GM18498 (cell line): ENCODE data around the gene KIF5C.
A peak's percentile ranks its signal among the peaks of the same experiment; 100 is the strongest.

Experiments
- ATAC-seq: cut with Tn5 transposase; IDR thresholded peaks from one replicate; pipeline ENCODE4 v1.9.1; 2021; ENCODE audit warnings: mild to moderate bottlenecking, moderate library complexity; ENCODE audit not compliant: unreplicated experiment

Gene KIF5C

DNA sequence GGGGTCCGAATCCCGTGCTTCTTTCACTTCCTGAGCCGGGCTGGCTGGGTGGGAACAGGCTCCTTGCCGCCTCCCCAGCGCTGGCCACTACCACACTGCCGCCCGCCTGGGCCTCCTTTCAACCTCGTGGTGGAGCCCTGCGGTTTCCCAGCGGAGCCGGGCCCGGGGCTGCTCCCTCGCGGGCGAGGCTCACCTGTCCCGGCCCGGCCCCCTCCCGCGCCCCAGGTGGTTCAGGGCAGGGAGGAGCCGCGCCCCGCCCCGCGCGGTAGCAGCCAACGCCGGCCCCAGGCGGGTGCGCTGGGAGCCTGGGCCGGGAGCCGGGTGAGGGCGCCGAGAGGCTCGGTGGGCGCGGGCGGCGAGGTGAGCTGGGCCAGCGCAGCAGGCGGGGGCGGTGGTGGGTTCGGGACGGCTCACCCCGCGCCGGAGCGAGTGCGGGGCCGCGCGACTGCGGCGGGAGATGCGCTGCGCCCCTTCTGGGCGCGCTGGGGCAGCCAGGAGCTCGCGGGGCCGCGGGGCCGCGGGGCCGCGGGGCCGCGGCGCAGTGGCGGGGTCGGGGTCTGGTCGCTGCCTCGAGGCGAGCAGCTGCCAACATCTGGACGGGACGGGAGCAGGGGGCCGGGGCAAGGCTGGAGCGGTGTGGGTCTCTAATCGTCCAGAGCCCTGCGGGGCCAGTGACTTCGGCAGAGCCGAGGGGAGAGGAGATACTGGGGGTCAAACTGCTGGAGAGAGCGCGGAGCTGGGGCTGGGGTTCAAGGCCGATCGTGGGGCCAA is 163.6 kb downstream of the KIF5C start, which contains the start of gene LYPD6B:
TSS of gene LYPD6B (plus strand) at position 258 of the 771 bp plus-strand sequence. CDS start 92,250 bp downstream, outside the sequence.
- ATAC-seq: peak; percentile 75

DNA sequence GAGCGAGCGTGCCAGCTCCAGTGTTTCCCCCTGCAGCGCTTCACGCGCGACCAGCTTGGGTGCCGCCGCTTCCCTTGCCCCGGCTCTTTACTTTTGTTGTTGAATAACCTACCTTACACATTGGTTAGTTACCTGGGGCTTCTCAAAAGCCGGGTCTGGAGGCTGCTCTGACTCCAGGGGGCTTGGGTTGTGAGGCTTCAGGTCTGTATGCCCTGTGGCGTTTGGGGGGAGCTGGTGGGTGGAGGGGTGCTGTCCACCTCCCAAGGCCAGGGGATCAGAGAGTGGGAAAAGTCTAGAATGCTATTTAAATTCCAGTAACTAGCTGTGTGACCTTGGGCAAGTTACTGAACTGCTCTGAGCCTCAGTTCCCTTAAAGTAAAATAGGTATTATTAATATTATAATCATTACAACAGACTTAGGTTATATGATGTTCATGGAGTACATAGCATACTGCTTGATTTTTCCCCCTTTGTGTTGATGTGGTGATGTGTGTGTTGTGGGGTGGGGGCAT is 164.2 kb downstream of the KIF5C start:
- ATAC-seq: no peak

DNA sequence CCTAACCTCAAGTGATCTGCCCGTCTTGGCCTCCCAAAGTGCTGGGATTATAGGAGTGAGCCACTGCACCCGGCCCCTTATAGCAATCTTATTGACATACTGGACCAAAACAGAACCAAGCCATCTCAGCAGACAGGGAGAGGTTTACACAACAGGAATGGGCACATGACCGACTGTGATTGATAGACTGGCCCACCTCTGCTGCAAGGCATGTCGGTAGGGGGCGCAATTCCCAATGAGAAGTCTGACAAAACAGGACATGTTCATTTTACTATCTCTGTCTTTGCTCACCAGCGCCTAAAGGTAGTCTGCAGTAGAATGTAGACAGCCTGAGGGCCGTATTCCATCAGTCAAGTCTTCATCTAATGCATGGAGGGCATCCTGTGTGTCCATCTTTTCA is 165.4 kb downstream of the KIF5C start:
- peak; percentile 39 for ATAC-seq

DNA sequence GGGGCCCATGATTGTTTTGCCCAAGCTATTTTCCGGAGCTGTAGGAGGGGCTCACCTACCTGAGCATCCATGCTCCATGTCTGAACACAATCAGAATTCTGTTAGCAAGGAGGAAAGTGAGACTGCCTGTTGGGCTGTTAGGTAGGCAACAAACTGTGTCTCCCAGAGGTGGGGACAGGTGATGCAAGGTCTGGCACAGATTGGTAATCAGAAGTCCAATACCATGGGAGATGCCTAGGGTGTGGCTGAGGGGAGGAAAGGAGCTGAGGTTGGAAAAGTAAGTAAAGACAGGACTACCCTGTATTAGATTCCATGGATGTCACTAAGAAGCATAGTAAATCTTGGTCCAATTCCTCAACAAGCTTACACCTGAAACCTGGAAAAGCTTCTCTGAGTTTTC is 166.5 kb downstream of the KIF5C start:
- no peak for ATAC-seq

DNA sequence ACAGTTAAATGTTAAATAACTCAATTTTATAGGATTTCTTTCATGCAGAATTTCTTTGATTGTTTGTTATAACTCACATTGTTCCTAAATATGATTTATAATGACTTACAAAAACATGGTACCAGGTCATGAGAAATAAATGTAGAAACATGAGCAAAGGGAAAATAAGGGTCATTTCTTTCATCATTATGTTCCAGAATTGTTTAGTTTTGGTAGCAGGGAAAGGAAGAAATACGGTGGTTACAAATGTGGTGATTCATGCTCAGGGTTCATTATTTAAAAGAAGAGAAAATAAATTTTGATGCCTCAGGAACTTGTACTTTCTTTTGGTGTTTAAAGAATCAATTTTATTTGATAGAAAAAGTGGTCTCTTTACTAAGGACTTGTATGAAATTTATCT is 167.9 kb downstream of the KIF5C start:
- ATAC-seq: no peak

DNA sequence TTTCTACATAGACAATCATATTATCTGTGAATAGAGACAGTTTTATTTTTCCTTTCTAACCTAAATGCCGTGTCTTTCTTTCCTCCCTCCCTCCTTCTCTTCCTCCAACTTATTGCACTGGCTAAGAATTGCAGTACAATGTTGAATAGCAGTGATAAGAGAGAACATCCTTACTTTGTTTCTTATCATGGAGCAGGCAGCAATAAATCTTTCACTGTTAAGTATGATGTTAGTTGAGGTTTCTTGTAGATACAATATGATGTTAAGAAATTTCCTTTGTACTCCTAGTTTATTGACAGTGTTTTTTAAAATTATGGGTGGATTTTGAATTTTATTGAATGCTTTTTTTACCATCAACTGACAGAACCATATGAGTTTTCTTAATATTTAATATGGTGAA is 169.5 kb downstream of the KIF5C start:
- ATAC-seq: no peak

DNA sequence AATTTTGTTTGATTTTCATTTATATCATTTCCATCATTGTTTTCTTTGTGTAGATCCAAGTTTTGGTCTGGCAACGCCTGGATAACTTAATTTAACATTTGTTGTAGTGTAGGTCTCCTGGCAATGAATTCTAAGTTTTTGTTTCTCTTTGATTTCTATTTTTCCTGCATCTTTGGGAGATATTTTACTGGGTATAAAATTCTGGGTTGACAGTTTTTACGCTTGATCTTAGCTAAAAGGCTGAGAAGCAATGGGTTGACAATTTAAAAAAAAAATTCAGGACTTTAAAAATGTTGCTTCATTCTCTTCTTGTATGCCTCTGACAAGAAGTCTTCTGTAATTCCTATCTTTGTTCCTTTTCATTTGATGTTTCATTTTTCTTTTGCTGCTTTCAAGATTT is 172.1 kb downstream of the KIF5C start:
- no peak for ATAC-seq

DNA sequence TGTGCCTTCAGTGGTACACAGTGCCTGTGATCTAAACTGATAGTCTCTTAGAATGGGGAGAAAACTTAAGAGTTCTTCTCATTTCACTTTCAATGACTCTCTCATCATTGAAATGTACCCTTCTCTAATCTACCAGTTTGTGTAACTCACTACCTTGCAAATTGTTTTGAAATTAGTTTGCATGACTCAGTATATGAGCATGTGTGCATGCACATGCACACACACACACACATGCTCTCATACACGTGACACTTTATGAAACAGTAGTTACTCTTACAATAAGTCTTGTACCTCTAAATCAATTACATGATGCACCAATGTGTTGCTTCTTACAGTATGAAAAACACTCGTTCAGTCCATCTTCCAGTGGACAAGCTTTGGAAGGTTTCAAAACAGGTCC is 174.1 kb downstream of the KIF5C start:
- no peak for ATAC-seq

DNA sequence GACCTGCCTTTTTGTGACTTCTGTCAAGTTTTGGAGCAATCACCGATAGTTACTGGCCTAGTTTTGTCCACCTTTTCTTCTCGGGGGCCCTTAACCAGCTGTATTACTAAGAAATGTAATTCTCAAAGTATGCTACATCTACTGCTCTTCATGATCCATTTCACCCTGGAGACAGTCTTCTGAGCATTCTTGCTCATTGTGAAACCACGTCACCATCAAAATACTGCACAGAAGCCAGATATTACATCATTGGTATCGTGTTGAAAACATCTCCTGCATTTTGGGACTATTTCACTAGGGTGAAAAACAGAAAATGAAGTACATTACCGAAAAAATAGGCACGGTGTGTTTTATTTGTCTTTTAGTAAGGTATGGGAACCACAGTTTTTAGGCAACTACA is 175.2 kb downstream of the KIF5C start:
- peak; percentile 86 for ATAC-seq

DNA sequence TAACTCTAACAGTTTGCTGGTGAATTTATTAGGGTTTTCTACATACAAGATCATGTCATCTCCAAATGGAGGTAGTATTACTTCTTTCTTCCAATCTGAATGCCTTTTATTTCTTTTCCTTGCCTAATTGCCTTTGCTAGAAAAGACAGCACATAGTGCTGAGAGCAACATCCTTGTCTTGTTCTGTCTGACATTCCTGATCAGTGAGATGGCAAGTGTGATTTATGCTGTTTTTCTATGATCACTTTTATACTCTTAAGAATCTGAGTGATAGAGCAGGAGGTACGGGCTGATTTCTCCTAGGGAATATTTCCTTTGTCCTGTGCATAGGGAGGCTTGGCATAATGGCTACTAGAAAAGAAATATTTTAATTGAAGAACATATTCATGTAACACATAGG is 180.7 kb downstream of the KIF5C start:
- ATAC-seq: no peak

DNA sequence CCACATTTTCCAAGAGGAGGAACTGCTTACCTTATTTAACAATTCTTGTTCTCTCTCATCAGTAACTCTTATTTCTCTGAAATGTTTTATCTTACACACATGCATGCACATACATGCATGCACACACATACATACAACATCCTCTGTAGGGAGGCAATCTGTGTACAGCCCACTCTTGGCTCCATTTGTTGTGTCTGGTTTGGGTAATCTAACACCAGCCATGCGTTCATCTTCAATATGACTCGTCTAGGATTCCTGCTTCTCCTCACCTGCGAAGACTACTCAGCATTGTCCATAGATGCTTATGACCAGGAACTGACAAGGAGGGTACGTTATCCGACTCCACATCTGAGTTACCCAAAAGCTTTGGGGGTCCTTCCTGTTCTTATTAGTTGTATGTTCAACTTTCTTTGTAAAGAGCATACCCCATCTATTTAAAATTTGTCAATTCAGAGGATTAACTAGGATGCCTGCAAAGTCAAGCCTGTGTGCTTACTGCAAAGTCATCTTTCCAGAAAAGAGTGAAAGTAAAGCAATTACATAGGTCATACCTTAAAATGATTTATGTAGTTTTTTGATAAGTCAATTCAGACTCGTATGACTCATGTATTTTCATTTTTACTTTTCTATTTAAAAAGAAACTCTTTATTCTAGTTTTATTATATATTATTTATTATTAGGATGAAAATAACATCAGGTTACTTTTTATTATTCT is 181.7 kb downstream of the KIF5C start:
- ATAC-seq: no peak

DNA sequence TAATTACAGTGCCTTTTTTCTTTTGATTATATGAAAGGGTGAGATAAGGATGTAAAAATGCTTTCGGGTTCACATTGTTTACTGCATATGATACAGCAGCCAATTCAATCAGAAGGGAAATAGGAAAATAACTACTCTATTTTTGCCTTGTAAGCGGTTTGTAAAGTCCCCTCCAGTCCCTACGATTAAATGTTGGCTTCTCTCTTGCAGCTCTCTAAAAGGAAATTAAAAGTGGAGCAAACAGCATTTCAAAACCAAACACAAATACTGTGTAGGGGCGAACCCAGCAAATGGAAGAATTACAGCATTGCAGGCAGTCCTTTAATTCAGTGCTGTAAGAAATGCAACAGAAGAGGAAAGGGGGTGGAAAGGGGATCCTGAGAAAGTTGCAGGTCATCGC is 182.4 kb downstream of the KIF5C start:
- ATAC-seq: no peak

DNA sequence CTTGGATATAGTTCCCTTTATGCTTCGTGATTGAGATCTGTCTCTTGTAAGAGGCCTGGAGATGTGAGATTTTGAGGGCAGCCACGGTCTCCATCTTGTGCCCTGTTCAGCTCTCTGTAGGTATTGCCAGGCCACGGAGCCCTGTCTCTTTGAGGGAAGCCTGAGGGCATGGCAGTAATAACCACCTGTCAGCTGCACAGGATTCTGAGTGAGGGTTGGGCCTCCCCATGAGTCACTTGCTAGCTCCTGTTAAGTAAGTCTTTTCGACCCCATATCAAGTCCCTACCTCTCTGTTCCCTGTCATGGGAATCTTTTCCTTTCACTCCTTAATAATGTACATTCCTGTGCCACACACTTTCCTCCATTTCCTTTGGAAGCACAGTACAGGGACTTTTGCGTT is 183.9 kb downstream of the KIF5C start:
- ATAC-seq: no peak

DNA sequence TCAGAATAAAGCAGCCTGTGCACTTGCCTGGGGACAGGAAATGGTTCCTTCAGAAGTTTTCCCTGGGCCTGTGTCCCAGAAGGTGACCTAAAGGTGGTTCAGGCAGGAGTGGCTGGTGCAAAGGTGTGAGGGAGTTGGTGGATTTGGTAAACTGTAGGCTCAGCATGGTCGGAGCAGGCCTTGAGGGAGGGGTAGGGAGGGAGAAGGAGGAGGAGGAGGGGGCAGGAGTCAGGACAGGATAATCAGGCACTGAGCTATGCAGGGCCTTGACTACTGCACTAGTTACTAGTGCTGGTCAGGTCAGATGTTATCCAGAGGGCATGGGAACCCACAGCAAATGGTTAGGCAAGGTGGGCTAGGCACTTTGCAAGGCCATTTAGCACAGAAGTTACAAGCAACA is 184.8 kb downstream of the KIF5C start:
- ATAC-seq: no peak

DNA sequence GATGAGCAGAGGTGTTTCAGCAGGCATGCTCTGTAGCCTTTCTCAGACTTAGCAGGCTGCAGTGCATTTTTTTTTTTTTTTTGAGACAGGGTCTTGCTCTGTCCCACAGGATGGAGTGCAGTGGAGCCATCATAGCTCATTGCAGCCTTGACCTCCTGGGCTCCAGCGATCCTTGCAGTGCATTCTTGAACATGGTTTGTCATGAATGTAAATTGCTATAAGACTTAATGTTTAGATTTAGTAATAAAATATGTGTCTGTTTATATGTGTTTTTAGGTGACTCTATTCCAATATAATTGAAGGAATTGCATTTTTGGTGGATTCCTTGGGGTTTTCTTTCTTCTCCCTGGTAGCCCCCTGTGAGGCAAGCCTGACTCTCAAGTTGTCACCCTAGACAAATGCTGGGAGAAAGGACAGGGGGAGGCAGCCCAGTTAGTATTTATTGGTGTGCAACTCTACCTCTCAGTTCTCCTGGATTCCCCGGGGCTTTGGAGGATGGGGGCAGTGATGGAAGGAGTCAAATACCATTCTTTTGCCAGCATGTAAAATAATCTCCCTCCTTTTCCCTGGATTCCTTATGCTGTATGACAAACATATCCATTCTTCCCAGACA is 186.2 kb downstream of the KIF5C start:
- no peak for ATAC-seq

DNA sequence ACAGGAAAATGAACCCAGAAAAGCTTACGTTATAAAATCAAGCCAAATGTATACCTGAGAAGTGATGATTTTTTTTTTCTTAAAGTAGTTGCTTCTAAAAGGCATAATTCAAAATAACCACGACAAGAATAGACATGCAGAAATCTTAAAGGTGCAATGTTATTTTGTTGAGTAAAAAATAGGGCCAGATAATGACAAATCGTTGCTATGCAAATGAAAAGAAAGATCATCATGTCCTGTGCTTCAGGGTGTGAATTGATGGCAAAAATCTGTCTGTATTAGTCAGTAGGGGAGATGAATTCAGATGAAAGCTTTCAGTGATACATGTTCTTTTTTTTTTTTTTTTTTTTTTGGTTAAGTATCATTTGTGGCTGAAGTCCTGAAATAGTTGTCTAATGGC is 187.5 kb downstream of the KIF5C start:
- no peak for ATAC-seq

DNA sequence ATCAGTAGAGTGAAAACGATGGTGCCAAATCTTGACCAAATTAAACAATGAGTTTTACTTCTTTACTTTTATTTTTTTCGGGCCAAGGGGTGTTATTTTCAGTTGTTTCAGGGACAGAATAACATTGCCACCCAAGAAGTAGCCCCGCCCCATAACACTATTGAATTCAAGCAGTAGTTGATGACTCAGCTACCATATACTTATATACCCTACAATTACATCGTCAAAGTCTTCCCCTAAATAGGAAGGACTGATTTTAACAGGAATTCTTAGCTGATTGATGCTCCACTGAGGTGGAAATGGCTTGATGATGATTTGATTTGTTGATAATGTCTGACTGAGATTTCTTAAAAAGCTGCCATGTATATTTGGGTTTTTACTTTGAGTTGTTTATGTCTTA is 188.2 kb downstream of the KIF5C start:
- no peak for ATAC-seq

DNA sequence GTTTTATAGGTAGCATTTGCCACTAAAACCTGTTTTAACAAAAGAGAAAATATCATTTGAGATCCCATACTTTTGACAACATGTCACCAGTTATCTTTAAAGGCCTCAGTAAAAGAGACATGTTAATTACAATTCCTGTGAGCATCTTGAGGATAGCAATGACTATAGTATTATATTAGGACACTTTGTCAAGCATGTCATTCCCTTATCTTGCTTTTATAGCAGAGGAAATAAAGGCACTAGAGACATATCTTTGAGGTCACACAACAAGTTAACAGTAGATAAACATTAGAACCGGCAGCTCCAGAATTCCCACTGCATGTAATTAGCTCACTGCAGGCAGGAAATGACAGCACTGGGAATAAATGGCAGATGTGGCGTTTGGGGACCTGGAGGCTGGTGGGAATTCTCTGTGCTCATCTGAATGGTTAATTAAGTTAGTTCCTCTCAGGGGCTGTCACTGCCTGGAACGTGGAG is 189.4 kb downstream of the KIF5C start:
- no peak for ATAC-seq

DNA sequence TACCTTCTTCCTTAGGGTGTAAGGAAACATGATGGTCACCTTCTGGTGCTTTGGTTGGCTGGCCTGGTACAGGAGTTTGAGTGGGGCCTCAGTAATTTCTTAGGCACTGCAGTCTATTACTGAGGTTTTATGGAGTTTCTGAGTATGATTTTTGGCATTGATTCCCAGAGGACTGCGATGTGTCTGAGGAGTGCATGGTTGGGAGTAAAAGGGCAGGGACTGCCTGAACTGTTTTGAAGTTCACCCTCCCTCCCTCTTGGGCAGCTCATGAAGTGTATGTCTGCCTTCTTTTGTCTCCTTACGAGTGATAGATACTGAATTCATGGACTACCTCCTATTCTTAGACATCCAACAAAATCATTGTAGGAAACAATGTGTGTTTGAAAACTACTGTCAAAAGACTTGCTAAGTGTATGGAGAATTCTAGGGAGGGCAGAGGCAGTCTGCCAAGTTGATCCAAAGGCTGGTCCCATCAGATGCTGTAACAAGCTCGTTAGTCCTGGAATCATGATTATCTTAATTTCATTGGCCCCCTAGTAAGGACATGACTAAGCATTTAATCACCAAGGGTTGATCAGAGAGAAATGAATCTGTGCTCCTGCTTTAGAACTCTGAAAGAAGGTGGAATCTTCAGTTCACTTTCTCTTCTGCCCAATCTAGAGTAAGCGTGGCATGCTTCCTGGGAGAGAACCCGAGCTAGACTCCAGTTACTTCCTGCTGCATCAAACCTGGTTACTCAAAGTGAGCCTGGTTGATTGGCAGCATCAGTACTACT is 190.0 kb downstream of the KIF5C start:
- no peak for ATAC-seq

DNA sequence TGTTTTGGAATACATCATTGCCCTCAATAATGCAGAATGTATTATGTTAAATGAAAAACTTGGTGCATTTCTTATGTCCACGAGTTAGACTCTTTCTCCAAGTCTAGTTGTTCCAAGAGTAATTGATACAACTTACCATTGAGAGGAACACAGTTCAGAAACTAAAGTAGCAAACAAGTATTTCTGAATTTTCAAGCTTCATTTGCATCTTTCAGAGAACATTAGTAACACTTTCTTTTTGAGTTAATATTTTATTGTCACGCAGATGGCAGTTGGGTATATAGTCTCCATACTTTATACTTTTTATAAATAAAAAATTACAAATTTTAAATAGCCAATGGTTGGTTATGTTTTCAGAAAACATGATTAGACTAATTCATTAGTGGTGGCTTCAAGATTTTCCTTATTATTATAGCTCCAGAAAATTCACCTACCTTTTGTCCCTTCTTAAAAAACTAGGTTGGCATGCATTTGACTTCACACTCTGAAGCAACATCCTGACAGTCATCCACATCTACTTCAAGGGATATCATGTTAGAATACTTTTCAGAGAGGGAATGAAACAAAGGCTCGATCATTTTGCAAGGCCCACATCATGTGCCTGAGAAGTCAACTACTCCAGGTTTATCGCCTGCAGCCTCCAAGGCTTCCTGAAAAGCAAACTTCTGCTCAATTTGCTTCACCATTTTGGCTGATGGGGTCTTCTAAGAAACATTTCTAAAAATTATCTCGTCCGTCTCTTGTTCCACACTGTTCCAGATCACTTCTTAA is 193.4 kb downstream of the KIF5C start:
- peak; percentile 60 for ATAC-seq
